ENCODE results near the gene IRF2BPL. TPM values are rescaled to one million over a fixed set of nuclear protein-coding genes. Genes with fewer than 3 reads are reported as not detected.

Gene IRF2BPL
- total and polyA plus RNA-seq, 2 of the 4 experiments (the other 2 are of a cell fraction) = 6.3 to 14.5 TPM

- WGBS, 2 experiments (ENCODE audit: extremely low coverage in 2 of 2, insufficient read length in 1 of 2) = no CpG with 5 or more reads among the region's 2 CpGs
- H2BK5ac ChIP-seq (ENCODE audit: low read depth, low read length, poor library complexity, severe bottlenecking) = peak overlapping the region; percentile 3
- H3K56ac ChIP-seq (ENCODE audit: extremely low read depth, insufficient read depth, low read length) = 0 out of 2 replicates have a peak overlapping the region, but pooled peaks have one; percentile 2
- ChIA-PET CTCF (interaction anchor here (0.8 to 1.7 kb wide), 6 partner anchors 9 to 817 kb away, joined by 3 to 9 read pairs (median 3); no protein-coding TSS in a partner anchor), POLR2A (ENCODE audit: unreplicated experiment) (interaction anchor here (0.5 to 2.6 kb wide), 5 partner anchors 11 to 22 kb away, joined by 3 to 8 read pairs (median 8); no protein-coding TSS in a partner anchor)
- no peaks in the 10 kb centered on the region for H3K27me3 ChIP-seq (ENCODE audit: control insufficient read depth, insufficient read depth, low read length)
- H3K9me1 ChIP-seq (ENCODE audit: insufficient read depth, low read length) = peaks cover 18% of the 10 kb centered on the region
- H3K9me3 ChIP-seq (ENCODE audit: control insufficient read depth, insufficient read depth, low read length) = no peaks in the 10 kb centered on the region
- H3K36me3 ChIP-seq (ENCODE audit: control insufficient read depth, insufficient read depth, low read length) = no peaks in the 10 kb centered on the region
- H4K5ac ChIP-seq (ENCODE audit: low read depth, low read length) = no peak overlapping the region
- no peak overlapping the region; the same call in 1 of the 2 replicates for H3K23ac ChIP-seq (ENCODE audit: low read depth, low read length)
- H4K91ac ChIP-seq (ENCODE audit: insufficient read depth, low read depth, low read length) = no peak overlapping the region
- H4K8ac ChIP-seq (ENCODE audit: low read depth in 2 of 2, low read length in 2 of 2) = 0 out of 4 replicates have a peak overlapping the region, but pooled peaks of 1 of the 2 experiments have one; percentile 1
- TF ChIP-seq RFX5 (IDR thresholded peaks at IDR 0.05; ENCODE audit: low read depth, low read length) (no peak), POLR2A (IDR thresholded peaks at IDR 0.05; ENCODE audit: low read depth, low read length) (no peak), CEBPB (IDR thresholded peaks at IDR 0.05; ENCODE audit: low read depth, low read length) (peak; percentile 11; the same call in 1 of the 2 replicates), CTCF (conservative IDR thresholded peaks at IDR 0.05; ENCODE audit: low read depth, low read length) (no peak), RAD21 (IDR thresholded peaks at IDR 0.05; ENCODE audit: low read length) (no peak)
- peak overlapping the region; percentile 66; the same call in 1 of the 2 replicates for H3K14ac ChIP-seq (replicated peaks; ENCODE audit: low read depth, low read length)
- no peak overlapping the region for H3K4me3 ChIP-seq (ENCODE audit: insufficient read depth, low read depth, low read length)
- intact Hi-C loops (cut with micrococcal nuclease) (no loop called here), in situ Hi-C loops (cut with MboI; ENCODE audit: low sequenced_read_pairs) (loop anchor here (25.0 kb wide), 1 partner anchor 1758 kb away; the partner anchor contains the start of gene FOS), dilution Hi-C loops (cut with HindIII; ENCODE audit: low sequenced_read_pairs, unreplicated experiment) (no loop called here)
- no TSS peak for BruUV-seq (replicated peaks)
- peak overlapping the region; percentile 67; the same call in 1 of the 2 replicates for H3K4ac ChIP-seq (ENCODE audit: low read depth, low read length)
- no peak overlapping the region for H3K4me2 ChIP-seq (ENCODE audit: low read depth, low read length)
- H4K20me1 ChIP-seq (ENCODE audit: insufficient read depth, low read length) = no peaks in the 10 kb centered on the region
- no peak overlapping the region for H2AK9ac ChIP-seq (replicated peaks; ENCODE audit: low read depth, low read length, poor library complexity)
- DNase-seq (no peak), ATAC-seq (ENCODE audit: low read depth) (no peak)
- no peak overlapping the region for H2AK5ac ChIP-seq (ENCODE audit: low read depth, low read length)
- peaks cover 29% of the 10 kb centered on the region for H3K4me1 ChIP-seq (ENCODE audit: control insufficient read depth, insufficient read depth, low read length)
- H2BK15ac ChIP-seq (ENCODE audit: low read depth, low read length) = 0 out of 3 replicates have a peak overlapping the region, but pooled peaks have one; percentile 89
- H3K79me1 ChIP-seq (ENCODE audit: low read depth in 1 of 2, low read length in 2 of 2) = peaks cover 0 to 9% of the 10 kb centered on the region in 2 experiments; a peak in 1 of 4 replicates
- no peak overlapping the region for H3K9ac ChIP-seq (ENCODE audit: low read depth, low read length)
- H2BK20ac ChIP-seq (ENCODE audit: low read depth, low read length) = peak overlapping the region; percentile 74
- H3K27ac ChIP-seq (ENCODE audit: insufficient read depth, low read length) = peak overlapping the region; percentile 12; the same call in 1 of the 2 replicates
- H2BK120ac ChIP-seq (ENCODE audit: low read depth, low read length) = peak overlapping the region; percentile 99
- no peak overlapping the region for H3K18ac ChIP-seq (ENCODE audit: low read depth, low read length)
- H2AFZ ChIP-seq (replicated peaks; ENCODE audit: low read length, poor library complexity) = no peak overlapping the region
Measured at GRCh38 chr14:77044783-77045237, 16.3 kb upstream of the IRF2BPL start.

Measured in IMR-90 (cell line).